Hepatocyte (in vitro differentiated cells): ENCODE results near the gene CHST11.

Source experiments
- CTCF ChIP-seq: fragments of 200-600 bp; sonication (generic); IDR thresholded peaks from 2 replicates; pipeline ENCODE4 v1.5.1; 2016; ENCODE audit warnings: antibody characterized with exemption, mild to moderate bottlenecking; ENCODE audit not compliant: poor library complexity
- EZH2 ChIP-seq: fragments of 200-600 bp; sonication (generic); IDR thresholded peaks from 2 replicates; pipeline ENCODE4 v1.6.1; 2016; ENCODE audit warnings: antibody characterized with exemption, mild to moderate bottlenecking, borderline replicate concordance
- EZH2phosphoT487 ChIP-seq: fragments of 200-600 bp; sonication (generic); IDR thresholded peaks from one replicate; pipeline ENCODE4 v1.6.1; 2018; ENCODE audit warnings: antibody characterized with exemption, mild to moderate bottlenecking, low read depth, moderate library complexity; ENCODE audit not compliant: unreplicated experiment, severe bottlenecking

GRCh38 chr12:104536841-104537240 is 80.1 kb downstream of the CHST11 start:
- no peak for TF ChIP-seq CTCF
- no peak for TF ChIP-seq EZH2phosphoT487
- no peak for TF ChIP-seq EZH2
